ENCODE data around the gene FYN. TPM values are rescaled to one million over a fixed set of nuclear protein-coding genes. Genes with fewer than 3 reads are reported as not detected.

The FYN gene
- total RNA-seq, 1 donor from 2014 or later, result 319 TPM

- DNase-seq (ENCODE audit: low spot score in 2 of 2) (no peak), FAIRE-seq (no peak)
Measured at GRCh38 chr6:111759836-111760785, 113.1 kb downstream of the FYN start.

GRCh38 chr6:111759331-111759835, 113.9 kb downstream of the FYN start:
- FAIRE-seq (no peak), DNase-seq (ENCODE audit: low spot score in 2 of 2) (no peak)

DNA sequence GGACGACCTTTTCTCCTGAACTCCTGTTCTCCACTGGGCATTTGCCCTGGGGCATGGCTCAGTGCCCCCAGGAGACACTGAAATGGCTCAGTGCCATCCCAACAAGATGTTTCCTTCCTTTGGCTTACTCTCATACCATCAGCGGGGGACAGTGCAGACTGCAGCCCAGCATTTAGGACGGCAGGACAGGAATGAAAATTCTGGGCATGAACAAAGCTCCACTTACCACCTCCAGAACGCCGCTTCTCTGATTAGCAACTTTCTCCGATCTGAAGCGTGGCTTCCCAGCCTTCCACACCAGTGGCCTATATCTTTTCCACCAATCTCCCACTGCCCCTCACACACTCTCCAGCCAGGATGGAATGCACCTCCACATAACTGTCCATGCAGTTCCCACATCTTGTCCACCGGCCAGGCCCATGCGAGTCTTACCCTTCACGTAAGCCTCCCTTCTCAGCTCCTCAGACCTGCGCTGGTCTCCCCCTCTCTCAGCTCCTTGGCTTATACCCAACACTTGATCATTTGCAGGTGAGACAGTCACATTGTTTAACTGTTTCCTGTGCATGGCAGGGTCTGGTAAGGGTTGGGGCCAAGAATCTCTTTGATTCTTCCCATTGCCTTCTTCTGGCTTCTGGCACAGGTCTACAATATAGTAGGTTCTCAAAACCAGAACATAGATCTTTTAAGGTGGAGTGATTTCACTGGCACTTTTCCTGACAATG, 114.5 kb downstream of the FYN start:
- no peak for DNase-seq (ENCODE audit: low spot score in 2 of 2)

GRCh38 chr6:111757342-111757741, 115.9 kb downstream of the FYN start:
- DNase-seq (ENCODE audit: low spot score in 2 of 2) (no peak), FAIRE-seq (no peak)

More for the DNA sequence above, 114.5 kb downstream of the FYN start:
- no peak for FAIRE-seq

- DNase-seq (ENCODE audit: low spot score in 2 of 2), result no peak
- FAIRE-seq, result no peak
Measured at GRCh38 chr6:111754423-111754822, 118.8 kb downstream of the FYN start.

GRCh38 chr6:111753573-111753972, 119.7 kb downstream of the FYN start:
- DNase-seq (ENCODE audit: low spot score in 2 of 2) (no peak), FAIRE-seq (no peak)

GRCh38 chr6:111752476-111752875, 120.8 kb downstream of the FYN start:
- DNase-seq (ENCODE audit: low spot score in 2 of 2) (no peak), FAIRE-seq (no peak)

- no peak for FAIRE-seq
- DNase-seq (ENCODE audit: low spot score in 2 of 2), result no peak
Measured at GRCh38 chr6:111750753-111751673, 122.2 kb downstream of the FYN start.

GRCh38 chr6:111750153-111750552, 123.1 kb downstream of the FYN start:
- FAIRE-seq (no peak), DNase-seq (ENCODE audit: low spot score in 2 of 2) (no peak)

DNA sequence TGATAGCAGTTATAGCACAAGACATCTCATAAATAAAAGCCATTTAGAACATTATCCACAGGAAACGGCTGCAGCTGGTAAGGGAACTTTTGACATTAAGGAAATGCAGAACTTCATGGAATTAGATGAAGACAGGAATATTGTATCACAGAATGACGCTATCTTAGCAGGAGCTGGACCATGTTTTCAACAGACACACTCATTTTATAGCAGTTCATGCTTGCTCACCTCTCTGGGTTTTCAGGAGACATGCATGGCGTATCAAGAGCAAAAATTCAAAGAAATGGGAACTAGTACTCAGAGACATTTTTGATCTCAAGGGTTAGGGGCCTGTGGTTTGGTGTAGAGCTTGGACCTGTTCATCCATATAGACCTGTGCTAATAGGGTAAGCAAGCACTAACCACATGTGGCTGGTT, 125.0 kb downstream of the FYN start:
- DNase-seq (ENCODE audit: low spot score in 2 of 2), result no peak
- FAIRE-seq, result no peak

- DNase-seq (ENCODE audit: low spot score in 2 of 2) (no peak), FAIRE-seq (no peak)
Measured at GRCh38 chr6:111747829-111748228, 125.4 kb downstream of the FYN start.

GRCh38 chr6:111747396-111747795, 125.9 kb downstream of the FYN start:
- FAIRE-seq (no peak), DNase-seq (ENCODE audit: low spot score in 2 of 2) (no peak)

- FAIRE-seq (no peak), DNase-seq (ENCODE audit: low spot score in 2 of 2) (no peak)
Measured at GRCh38 chr6:111746983-111747382, 126.3 kb downstream of the FYN start.

- DNase-seq (ENCODE audit: low spot score in 2 of 2), result no peak
- no peak for FAIRE-seq
Measured at GRCh38 chr6:111745636-111746035, 127.6 kb downstream of the FYN start.

DNA sequence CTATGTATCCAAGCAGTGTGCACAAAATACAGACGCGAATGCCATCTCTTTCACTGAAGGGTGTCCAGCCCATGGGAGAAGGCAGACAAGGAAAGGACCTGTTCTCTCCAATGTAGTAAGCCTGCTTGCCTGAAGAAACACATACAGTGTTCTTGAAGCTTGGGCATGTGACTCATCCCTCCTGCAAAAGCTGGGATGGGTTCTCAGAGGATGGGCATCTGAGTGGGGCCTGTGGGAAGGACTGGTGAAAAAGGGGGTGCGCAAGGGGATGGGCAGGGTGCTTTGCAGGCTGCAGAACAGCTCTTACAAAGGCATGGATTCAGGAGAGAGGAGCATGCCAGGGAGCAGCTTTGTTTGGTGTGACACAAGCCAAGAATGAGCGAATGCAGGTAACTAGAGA, 128.1 kb downstream of the FYN start:
- FAIRE-seq, result no peak
- DNase-seq (ENCODE audit: low spot score in 2 of 2), result no peak

- no peak for FAIRE-seq
- peak; percentile 19 to 25 for DNase-seq (ENCODE audit: low spot score in 2 of 2)
Measured at GRCh38 chr6:111743862-111744692, 129.2 kb downstream of the FYN start.

DNA sequence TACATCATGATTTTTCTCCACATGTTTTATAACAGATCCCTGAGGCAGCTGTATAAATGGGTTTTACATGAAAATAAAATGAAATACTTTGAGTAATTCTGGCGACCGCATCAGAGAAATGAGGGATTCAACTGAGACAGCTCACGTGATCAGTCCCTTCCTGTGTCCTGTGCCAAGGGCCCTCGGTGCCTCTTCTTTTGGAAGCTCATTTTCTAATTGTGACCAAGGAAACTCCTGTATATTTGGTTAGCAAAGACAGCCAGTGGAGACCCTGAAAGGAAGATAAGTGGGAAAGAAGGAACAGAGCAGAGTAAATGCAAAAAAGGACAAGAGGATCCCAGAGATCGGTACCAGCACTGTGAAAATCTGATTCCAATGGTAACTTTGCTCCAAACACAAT, 129.9 kb downstream of the FYN start:
- FAIRE-seq, result no peak
- DNase-seq (ENCODE audit: low spot score in 2 of 2), result no peak

- DNase-seq (ENCODE audit: low spot score in 2 of 2), result no peak
Measured at GRCh38 chr6:111741177-111741952, 131.9 kb downstream of the FYN start.

DNA sequence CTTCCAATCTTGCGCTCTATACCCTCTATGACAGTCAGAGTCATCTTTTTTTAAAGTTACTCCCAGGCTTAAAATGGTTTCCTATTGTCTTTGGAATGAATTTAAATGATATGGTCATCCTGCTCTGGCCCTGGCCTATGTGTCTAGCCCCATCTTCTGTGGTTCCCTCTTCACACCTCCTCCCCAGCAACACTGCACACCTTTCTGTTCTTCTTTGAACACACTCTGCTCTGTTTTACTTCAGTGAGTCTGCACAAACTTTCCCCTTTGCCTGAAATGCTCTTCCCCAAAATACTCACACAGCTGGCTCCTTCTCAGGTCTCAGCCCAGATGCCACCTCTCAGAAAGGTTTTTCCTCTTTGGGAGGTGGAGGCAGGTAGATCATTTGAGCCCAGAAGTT, 132.7 kb downstream of the FYN start:
- DNase-seq (ENCODE audit: low spot score in 2 of 2) (no peak), FAIRE-seq (no peak)

More at GRCh38 chr6:111741177-111741952, 131.9 kb downstream of the FYN start:
- FAIRE-seq, result no peak
